Renal pelvis (tissue), 4 donors: Measurements from ENCODE around the gene CDC42SE2. TPM values are rescaled to one million over a fixed set of nuclear protein-coding genes. Genes with fewer than 3 reads are reported as not detected.

Source experiments
- DNase-seq: peaks from one replicate; pipeline ENCODE4 v3.0.0-alpha.2; 2013
- polyA plus RNA-seq, 3 donors: library from polyadenylated mRNA; unstranded; fragments of 120-200 nt; gene quantifications; one replicate each; pipeline ENCODE4 v1.2.1, GENCODE V29; 2013; ENCODE audit not compliant: insufficient read length in 3 of 3

Gene CDC42SE2
- polyA plus RNA-seq, 3 donors: 44.2 to 54.0 (median 44.7) TPM

DNA sequence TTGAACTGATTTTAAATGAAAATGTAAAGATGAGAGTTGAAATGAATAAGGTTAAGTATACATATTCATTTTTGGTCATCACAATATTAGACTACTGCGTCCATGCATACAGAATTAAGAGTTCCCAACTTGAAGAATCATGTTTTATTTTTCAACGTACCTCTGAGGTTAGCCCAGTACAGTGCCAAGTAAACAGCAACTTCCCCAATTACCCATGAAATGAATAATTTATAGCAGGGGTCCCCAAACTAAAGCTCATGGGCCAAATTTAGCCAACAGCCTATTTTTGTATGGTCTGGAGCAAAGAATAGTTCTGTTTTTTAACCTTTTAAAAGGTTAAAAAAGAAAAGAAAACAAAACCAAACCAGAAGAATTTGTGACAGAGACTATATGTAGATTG, 167.9 kb downstream of the CDC42SE2 start:
- no peak for DNase-seq

DNA sequence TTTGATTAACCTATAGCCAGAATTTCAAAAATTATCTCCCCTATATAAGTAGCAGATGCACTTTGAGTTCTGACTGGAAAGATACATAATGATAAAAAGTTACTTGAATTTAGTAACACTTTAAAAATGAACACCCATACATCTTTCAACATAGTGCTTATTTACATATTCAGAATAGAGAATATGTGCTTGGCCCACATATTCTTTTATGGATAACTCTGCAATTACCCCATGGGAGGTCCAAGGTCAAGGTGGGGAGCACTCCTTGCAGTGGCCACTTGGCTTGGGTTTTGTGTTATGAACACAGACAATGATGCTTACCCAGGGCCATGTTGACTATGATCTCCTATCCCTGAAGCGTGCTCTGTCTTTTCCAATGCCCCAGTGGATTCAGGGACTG, 169.3 kb downstream of the CDC42SE2 start:
- DNase-seq: no peak

DNA sequence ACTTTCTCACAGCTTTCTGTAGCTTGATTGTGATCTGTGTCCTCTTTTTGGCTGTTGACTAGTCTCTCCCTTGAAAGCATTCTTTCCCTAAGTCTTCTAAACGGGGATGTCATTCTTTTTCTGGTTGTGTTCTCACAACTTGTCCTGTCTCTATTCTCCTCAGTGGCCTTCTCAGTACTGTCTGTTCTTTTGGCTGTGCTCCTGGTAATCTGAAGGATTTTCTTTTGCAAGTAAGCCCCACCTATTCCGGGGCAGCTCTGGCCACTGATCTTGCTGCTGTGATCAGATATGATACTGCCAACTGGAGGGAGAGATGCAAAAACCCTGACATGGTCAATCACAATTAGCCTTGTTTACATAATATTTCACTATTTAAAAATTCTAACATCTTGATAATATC, 172.2 kb downstream of the CDC42SE2 start:
- DNase-seq: no peak

DNA sequence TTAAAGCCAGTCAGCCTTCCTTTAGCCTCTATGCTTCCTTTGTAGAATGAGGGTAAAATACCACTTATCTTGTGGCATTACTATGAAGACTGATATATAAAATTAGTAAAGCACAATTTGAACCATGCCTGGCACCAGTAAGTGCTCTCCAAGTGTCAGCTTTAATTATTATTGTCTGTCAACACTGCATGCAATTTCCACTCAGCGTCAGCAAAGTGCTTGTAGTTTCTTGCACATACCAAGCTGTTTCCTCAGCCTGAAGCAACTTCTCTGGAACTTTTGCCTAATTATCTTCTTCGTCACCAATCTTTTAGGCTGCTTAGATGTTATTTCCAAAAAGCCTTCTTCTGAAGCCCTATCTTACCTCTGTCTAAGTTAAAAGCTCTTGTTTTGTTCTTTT, 177.3 kb downstream of the CDC42SE2 start:
- DNase-seq: no peak

Other genes with a start within 250 kb of the CDC42SE2 start
- gene HINT1, start 98.8 kb upstream of the CDC42SE2 start, polyA plus RNA-seq: 100 to 1,000 TPM; 401 to 444 (median 401) TPM
- gene LYRM7, start 93.1 kb upstream of the CDC42SE2 start, polyA plus RNA-seq: 10 to 100 TPM in 2 of 3 donors, 1 to 10 TPM in 1; 9.3 to 16.7 (median 13.8) TPM